HepG2 (cell line): ENCODE results near the gene PDIA4. TPM values are rescaled to one million over a fixed set of nuclear protein-coding genes. Genes with fewer than 3 reads are reported as not detected.

Source experiments
- ATAC-seq: fragments of 200-7000 bp; cut with Tn5 transposase; 3 replicates; pipeline ENCODE4 v1.9.1; 2020; ENCODE audit warnings: mild to moderate bottlenecking, moderate library complexity
- BruUV-seq: library from RNA; stranded (reverse); fragments of 400-500 nt; replicated peaks from 2 replicates; lab custom pipeline; 2021; lab: Mats Ljungman, UMichigan
- CTCF ChIA-PET: fragments of 300-600 bp; formaldehyde crosslinking; extraction: SDS; loops from one replicate; lab custom pipeline; 2021; ENCODE audit warnings: low total read pairs, inconsistent platforms, low intra/inter-chr PET ratio; lab: Yijun Ruan, JAX
- POLR2A ChIA-PET: fragments of 350-600 bp; sonication (Branson Sonifier 250); formaldehyde crosslinking; loops from one replicate; lab custom pipeline; 2020; ENCODE audit warnings: antibody characterized with exemption, inconsistent platforms; lab: Yijun Ruan, JAX
- DNase-seq: peaks from one replicate; pipeline ENCODE4 v3.0.0-alpha.2; 2015; ENCODE audit warnings: low spot score
- FAIRE-seq: peaks from 3 replicates; lab custom pipeline; 2011; peaks lifted over from hg19 to GRCh38; lab: Jason Lieb, UNC
- H2AFZ ChIP-seq: one replicate; pipeline ENCODE4 v1.6.1; 2011; ENCODE audit warnings: low read length, inconsistent platforms
- H3K27ac ChIP-seq: fragments of 300-600 bp; 3 replicates; pipeline ENCODE4 v1.8.0; 2011; ENCODE audit warnings: mixed run types, mild to moderate bottlenecking, mixed read lengths, low read length, inconsistent platforms; ENCODE audit not compliant: insufficient read depth; ENCODE audit errors: extremely low read length
- H3K27me3 ChIP-seq, 2 experiments: fragments of 200-600 bp in 1 of 2; 2 replicates in 1 of 2; 3 replicates in 1 of 2; pipeline versions ENCODE4 v1.6.0 to v1.8.0; 2011; ENCODE audit warnings: low read length in 2 of 2, mild to moderate bottlenecking in 2 of 2, moderate library complexity in 2 of 2, inconsistent platforms in 1 of 2; ENCODE audit not compliant: insufficient read depth in 2 of 2, control insufficient read depth in 1 of 2
- H3K36me3 ChIP-seq, 2 experiments: fragments of 200-600 bp in 1 of 2; replicated peaks in 1 of 2; 2 replicates in 1 of 2; 3 replicates in 1 of 2; pipeline versions ENCODE4 v1.5.1 to v1.8.0; 2011; ENCODE audit warnings: low read length in 2 of 2, inconsistent platforms in 1 of 2; ENCODE audit not compliant: insufficient read depth in 2 of 2, control insufficient read depth in 1 of 2
- H3K4me1 ChIP-seq: 2 replicates; pipeline ENCODE4 v1.5.1; 2012; ENCODE audit warnings: low read length, inconsistent platforms; ENCODE audit not compliant: insufficient read depth
- H3K4me2 ChIP-seq: 2 replicates; pipeline ENCODE4 v1.6.0; 2011; ENCODE audit warnings: low read depth, low read length, inconsistent platforms
- H3K4me3 ChIP-seq, 3 experiments: fragments of 200-600 bp in 1 of 3; sonication (generic), shearing (Covaris generic) in 1 of 3; replicated peaks in 1 of 3; 2 replicates each; pipeline ENCODE4 v1.5.1; 2011 to 2016; ENCODE audit warnings: low read length in 3 of 3, inconsistent platforms in 2 of 3, low read depth in 2 of 3, mild to moderate bottlenecking in 2 of 3, control low read depth in 1 of 3, mixed read lengths in 1 of 3; ENCODE audit not compliant: insufficient read depth in 1 of 3
- H3K79me2 ChIP-seq: one replicate; pipeline ENCODE4 v1.6.1; 2011; ENCODE audit warnings: low read length, inconsistent platforms; ENCODE audit not compliant: insufficient read depth
- H3K9ac ChIP-seq: 2 replicates; pipeline ENCODE4 v1.6.0; 2011; ENCODE audit warnings: mild to moderate bottlenecking, low read depth, low read length, inconsistent platforms; ENCODE audit not compliant: insufficient read depth
- H3K9me3 ChIP-seq: 2 replicates; pipeline ENCODE4 v1.5.1; 2012; ENCODE audit warnings: mild to moderate bottlenecking, low read length
- H4K20me1 ChIP-seq: 2 replicates; pipeline ENCODE4 v1.6.0; 2011; ENCODE audit warnings: inconsistent platforms, mild to moderate bottlenecking, low read length, moderate library complexity; ENCODE audit not compliant: insufficient read depth
- CHD4 ChIP-seq: fragments of 200-600 bp; sonication (generic); IDR thresholded peaks from 2 replicates; pipeline ENCODE4 v1.7.0; 2017; ENCODE audit warnings: mild to moderate bottlenecking, low read length, borderline replicate concordance
- MIER2 ChIP-seq: IDR thresholded peaks from 2 replicates; pipeline ENCODE4 v1.6.1; 2016; ENCODE audit warnings: missing biosample characterization, missing genetic modification reagents
- WGBS: methylation state at CpG from one replicate; pipeline ENCODE4 v1.1.6; 2017; ENCODE audit warnings: low lambda C conversion rate; 5-methylcytosine and 5-hydroxymethylcytosine counted together
- in situ Hi-C: cut with HindIII; loops from 2 replicates; pipeline ENCODE4 v1.10.0; 2017; ENCODE audit warnings: low pct_unique_long_range_greater_than_20kb; ENCODE audit not compliant: extremely low pct_ligation_motif_present
- intact Hi-C: fragments of 100-400 bp; cut with micrococcal nuclease; formaldehyde crosslinking; loops from one replicate; pipeline ENCODE4 v1.10.0; 2022; ENCODE audit not compliant: unreplicated experiment
- polyA plus RNA-seq, 8 experiments: library from polyadenylated mRNA; depleted of rRNA in 3 of 8; stranded (reverse) in 7 of 8; unstranded in 1 of 8; fragments of >200 nt; fragmentation: Illumina TruSeq in 4 of 8; extraction: Trizol in 4 of 8; gene quantifications; 2 replicates each; pipeline versions ENCODE4 v1.2.1 to v1.2.3, GENCODE V29; 2011 to 2016; ENCODE audit warnings: low read depth in 4 of 8, missing spikeins in 1 of 8, mixed read lengths in 1 of 8; ENCODE audit not compliant: insufficient read depth in 1 of 8
- total RNA-seq, 5 experiments: library from RNA; depleted of rRNA; stranded (reverse); fragments of >200 nt; fragmentation: Illumina TruSeq; extraction: Trizol; gene quantifications; 2 replicates each; pipeline ENCODE4 v1.2.3, GENCODE V29; 2016; ENCODE audit warnings: low read depth in 1 of 5
- TF ChIP-seq, protein P1 (sequence below): sonication (generic); formaldehyde crosslinking; IDR thresholded peaks from 2 replicates; pipeline ENCODE4 v1.5.0; 2020; ENCODE audit warnings: mild to moderate bottlenecking, missing genetic modification reagents
- TF ChIP-seq, protein P2 (sequence below): sonication (generic); formaldehyde crosslinking; IDR thresholded peaks from 2 replicates; pipeline ENCODE4 v1.5.1; 2020; ENCODE audit warnings: mild to moderate bottlenecking, missing genetic modification reagents, borderline replicate concordance

PDIA4 gene
- total and polyA plus RNA-seq, 2 of the 13 experiments (the other 11 are each of a cell fraction or from before 2014, with no cell fraction given) = 278 to 402 TPM

DNA sequence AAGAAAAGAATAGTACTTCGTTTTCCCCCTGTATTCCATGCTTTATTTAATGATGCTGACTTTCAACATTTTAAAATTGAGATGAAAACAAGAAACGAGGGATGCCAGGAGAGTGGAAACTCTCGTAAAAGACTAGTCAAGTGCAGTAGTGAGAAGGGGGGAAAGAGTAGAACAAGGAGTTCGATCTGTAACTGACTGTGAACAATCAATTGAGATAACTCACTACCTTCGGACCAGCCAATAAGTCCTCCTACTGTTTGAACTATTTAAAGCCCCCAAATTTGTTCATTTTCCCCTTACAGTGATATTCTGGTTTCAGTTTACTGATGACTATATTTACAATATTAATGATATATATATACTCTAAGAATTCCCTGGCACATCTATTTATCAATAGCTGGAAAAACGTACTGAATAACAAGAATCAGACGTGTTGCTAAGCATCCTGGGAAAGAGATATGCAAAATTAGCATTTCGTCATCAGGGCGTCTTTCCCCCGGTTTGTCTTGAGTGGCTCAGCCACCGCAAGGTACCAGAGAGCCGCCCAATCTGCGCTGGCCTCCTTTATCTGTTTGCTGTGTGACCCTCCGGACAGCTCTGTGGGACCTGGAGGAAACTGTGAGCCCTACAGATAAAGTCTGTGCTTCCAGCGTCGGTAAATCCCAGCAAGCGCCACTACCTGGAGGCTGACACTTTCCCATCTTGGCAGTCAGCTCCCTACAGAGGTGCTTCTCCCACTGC, 41.1 kb downstream of the PDIA4 start (continued):
- TF ChIP-seq, protein P1, sequence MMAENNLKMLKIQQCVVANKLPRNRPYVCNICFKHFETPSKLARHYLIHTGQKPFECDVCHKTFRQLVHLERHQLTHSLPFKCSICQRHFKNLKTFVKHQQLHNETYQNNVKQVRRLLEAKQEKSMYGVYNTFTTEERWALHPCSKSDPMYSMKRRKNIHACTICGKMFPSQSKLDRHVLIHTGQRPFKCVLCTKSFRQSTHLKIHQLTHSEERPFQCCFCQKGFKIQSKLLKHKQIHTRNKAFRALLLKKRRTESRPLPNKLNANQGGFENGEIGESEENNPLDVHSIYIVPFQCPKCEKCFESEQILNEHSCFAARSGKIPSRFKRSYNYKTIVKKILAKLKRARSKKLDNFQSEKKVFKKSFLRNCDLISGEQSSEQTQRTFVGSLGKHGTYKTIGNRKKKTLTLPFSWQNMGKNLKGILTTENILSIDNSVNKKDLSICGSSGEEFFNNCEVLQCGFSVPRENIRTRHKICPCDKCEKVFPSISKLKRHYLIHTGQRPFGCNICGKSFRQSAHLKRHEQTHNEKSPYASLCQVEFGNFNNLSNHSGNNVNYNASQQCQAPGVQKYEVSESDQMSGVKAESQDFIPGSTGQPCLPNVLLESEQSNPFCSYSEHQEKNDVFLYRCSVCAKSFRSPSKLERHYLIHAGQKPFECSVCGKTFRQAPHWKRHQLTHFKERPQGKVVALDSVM (CRISPR knock-in tag) = peak; percentile 44; the same call in 1 of the 2 replicates
- TF ChIP-seq, protein P2, sequence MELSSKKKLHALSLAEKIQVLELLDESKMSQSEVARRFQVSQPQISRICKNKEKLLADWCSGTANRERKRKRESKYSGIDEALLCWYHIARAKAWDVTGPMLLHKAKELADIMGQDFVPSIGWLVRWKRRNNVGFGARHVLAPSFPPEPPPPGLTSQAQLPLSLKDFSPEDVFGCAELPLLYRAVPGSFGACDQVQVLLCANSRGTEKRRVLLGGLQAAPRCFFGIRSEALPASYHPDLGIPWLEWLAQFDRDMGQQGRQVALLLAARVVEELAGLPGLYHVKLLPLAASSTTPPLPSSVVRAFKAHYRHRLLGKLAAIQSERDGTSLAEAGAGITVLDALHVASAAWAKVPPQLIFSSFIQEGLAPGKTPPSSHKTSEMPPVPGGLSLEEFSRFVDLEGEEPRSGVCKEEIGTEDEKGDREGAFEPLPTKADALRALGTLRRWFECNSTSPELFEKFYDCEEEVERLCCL = 0 out of 2 replicates have a peak, but pooled peaks have one; percentile 21
- TF ChIP-seq, all 625 proteins: peak for 108

DNA sequence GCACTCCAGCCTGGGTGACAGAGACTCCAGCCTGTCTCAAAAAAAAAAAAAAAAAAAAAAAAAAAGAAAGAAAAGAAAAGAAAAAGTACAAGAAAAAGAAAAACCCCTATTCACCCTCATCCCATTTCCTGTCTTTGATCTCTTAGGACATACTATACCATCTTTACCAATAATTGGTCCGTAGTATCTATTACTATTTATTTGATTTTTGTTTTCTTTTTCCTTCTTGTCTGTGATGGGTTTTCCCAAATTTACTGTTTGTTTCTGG, 41.6 kb downstream of the PDIA4 start:
- no peak overlapping the region for H3K27ac ChIP-seq
- intact Hi-C loops (loop anchor here (1.0 to 5.0 kb wide), 2 partner anchors 42 to 81 kb away; partner anchors contain the start of gene PDIA4), in situ Hi-C loops (no loop called here)
- H4K20me1 ChIP-seq = no peaks in the 10 kb centered on the region
- H3K4me2 ChIP-seq = peak overlapping the region; percentile 92
- no peaks in the 10 kb centered on the region for H3K36me3 ChIP-seq
- POLR2A ChIA-PET = no interaction called here
- H3K9me3 ChIP-seq = no peaks in the 10 kb centered on the region
- CTCF ChIA-PET = no interaction called here
- H3K9ac ChIP-seq = peak overlapping the region; percentile 61; the same call in 1 of the 2 replicates
- DNase-seq (no peak), ATAC-seq (no peak), FAIRE-seq (no peak)
- peak overlapping the region; percentile 6 to 88 (median 48); a peak in 4 of 6 replicates for H3K4me3 ChIP-seq
- 5% methylated on average over 1 of the region's 1 CpG for WGBS
- H3K79me2 ChIP-seq = no peaks in the 10 kb centered on the region
- H3K27me3 ChIP-seq = peaks cover 0 to 3% of the 10 kb centered on the region in 2 experiments; a peak in 1 of 5 replicates
- no TSS peak for BruUV-seq
- H3K4me1 ChIP-seq = peaks cover 45% of the 10 kb centered on the region
- 0 out of 2 replicates have a peak, but pooled peaks have one; percentile 9 for TF ChIP-seq CHD4
- no peak for TF ChIP-seq MIER2 (CRISPR knock-in tag)
- no peak overlapping the region for H2AFZ ChIP-seq
